ENCODE measurements around the gene C1S.
"Not testable (repeated sequence)": the region's sequence is repeated elsewhere in the genome, so short reads cannot be mapped to it uniquely, and the experiment has no call there.

The C1S gene

DNA sequence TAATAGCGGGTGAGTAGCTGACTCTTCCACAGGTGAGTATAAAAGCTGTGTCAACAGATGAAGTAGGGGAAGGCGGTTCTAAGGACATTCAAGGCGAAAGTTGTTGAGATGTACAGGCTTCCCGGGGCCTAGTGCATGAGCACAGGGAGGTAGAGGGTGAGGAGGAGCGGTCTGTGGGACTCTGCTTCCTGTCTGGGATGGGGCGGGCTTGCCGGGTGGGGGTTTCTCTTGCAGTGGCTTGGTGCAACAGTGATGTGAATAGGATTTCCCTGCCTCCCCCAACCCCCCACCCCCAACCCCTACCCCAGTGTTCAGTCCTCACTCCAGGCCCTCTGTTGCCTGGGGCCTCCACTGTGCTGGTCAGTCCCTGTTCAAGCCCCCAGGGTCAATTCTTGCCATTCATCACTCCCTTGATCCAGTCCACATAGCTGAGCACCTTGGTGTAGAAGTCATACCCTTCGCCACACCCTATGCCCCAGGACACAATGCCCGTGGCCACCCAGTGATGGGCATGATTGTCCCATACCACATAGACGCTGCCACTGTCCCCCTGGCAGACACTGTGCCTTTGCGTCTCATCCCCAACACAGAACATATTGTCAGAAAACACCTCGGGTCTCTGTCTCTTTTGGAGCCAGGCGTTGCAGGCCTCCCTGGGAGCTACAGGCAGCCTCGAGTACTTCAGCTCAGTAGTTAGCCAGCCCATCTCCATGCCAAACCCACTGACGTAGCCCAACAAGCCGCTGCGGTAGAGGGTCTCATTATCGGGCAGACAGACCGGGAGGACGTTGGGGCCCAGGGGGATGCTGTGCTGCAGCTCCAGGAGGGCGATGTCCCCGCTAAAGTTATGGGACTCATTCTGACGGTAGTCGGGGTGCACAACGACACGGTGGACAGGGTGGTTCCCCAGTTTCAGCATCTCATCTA, 35.8 kb downstream of the C1S start:
- TF ChIP-seq POLR2A (IDR thresholded peaks at IDR 0.05; ENCODE audit: low read depth, low read length), result no peak
- DNase-seq (ENCODE audit: insufficient read length, low spot score) (no peak), FAIRE-seq (no peak)

DNA sequence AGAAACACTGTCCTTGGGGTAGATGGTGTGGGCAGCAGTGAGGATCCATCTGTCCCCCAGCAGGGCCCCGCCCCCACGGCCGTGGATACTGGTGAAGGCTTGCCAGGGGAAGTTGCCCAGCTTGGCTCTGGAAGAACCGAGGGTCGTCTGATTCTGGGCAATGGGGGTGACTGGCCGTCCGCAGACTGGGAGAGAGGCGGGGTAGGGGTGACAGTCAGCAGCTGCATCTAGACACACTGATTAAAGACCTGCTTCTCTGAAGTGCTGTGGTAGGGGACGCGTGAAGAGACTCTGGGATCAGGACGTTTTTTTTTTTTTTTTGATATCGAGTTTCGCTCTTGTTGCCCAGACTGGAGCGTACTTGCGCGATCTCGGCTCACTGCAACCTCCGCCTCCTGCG, 36.5 kb downstream of the C1S start:
- FAIRE-seq (no peak), DNase-seq (ENCODE audit: insufficient read length, low spot score) (no peak)
- TF ChIP-seq POLR2A (IDR thresholded peaks at IDR 0.05; ENCODE audit: low read depth, low read length), result no peak

- FAIRE-seq (no peak), DNase-seq (ENCODE audit: insufficient read length, low spot score) (no peak)
- no peak for TF ChIP-seq POLR2A (IDR thresholded peaks at IDR 0.05; ENCODE audit: low read depth, low read length)
Measured at GRCh38 chr12:7099290-7099996, 38.9 kb downstream of the C1S start.

GRCh38 chr12:7100239-7100638, 39.7 kb downstream of the C1S start:
- DNase-seq (ENCODE audit: insufficient read length, low spot score) (no peak), FAIRE-seq (no peak)
- no peak for TF ChIP-seq POLR2A (IDR thresholded peaks at IDR 0.05; ENCODE audit: low read depth, low read length)

DNA sequence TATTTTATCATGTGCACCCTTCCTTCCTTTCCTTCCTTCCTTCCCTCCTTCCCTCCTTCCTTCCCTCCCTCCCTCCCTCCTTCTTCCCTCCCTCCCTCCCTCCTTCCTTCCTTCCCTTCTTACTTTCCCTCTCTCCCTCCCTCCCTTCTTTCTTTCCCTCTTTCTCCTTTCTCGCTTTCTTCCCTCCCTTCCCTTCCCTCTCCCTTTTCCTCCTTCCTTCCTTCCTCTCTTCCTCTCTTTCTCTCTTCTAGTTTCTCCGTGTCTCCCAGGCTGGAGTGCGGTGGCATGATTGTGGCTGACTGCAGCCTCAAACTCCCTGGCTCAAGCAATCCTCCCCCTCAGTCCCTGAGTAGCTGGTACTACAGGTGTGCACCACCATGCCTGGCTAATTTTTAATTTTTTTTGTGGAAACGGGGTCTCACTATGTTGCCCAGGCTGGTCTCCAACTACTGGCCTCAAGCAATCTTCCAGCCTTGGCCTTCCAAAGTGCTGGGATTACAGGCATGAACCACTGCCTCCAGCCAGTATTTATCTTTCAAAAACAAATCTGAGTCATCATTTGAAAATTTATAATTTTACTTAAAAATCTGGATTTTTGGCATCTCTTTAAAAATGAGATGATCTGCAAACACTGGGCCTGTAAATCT, 40.7 kb downstream of the C1S start:
- TF ChIP-seq POLR2A (IDR thresholded peaks at IDR 0.05; ENCODE audit: low read depth, low read length), result no peak
- FAIRE-seq (no peak), DNase-seq (ENCODE audit: insufficient read length, low spot score) (no peak)

- TF ChIP-seq POLR2A (IDR thresholded peaks at IDR 0.05; ENCODE audit: low read depth, low read length), result no peak
- DNase-seq (ENCODE audit: insufficient read length, low spot score), result no peak
- no peak for FAIRE-seq
Measured at GRCh38 chr12:7101694-7102131, 41.2 kb downstream of the C1S start.

- TF ChIP-seq POLR2A (IDR thresholded peaks at IDR 0.05; ENCODE audit: low read depth, low read length), result no peak
- DNase-seq (ENCODE audit: insufficient read length, low spot score) (no peak), FAIRE-seq (no peak)
Measured at GRCh38 chr12:7102582-7102981, 42.1 kb downstream of the C1S start.

GRCh38 chr12:7103837-7104584, 43.5 kb downstream of the C1S start:
- DNase-seq (ENCODE audit: insufficient read length, low spot score), result no peak
- no peak for FAIRE-seq
- no peak for TF ChIP-seq POLR2A (IDR thresholded peaks at IDR 0.05; ENCODE audit: low read depth, low read length)

DNA sequence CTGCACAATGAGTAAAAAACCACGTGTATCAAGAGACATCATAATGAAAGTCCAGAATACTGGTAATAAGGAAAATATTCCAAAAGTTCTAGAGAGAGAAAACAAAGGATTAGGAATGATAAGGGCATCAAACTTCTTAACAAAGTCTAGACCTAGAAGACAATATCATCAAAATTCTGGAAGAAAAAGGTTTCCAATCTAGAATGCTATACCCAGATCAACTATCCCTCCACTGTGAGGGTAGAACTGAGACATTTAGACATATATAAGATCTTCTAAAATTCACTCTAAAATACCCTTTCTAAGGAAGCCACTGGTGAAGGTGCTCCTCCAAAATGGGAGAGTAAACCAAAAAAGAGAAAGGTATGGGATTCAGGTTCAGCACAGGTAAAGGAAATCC, 45.6 kb downstream of the C1S start:
- FAIRE-seq (no peak), DNase-seq (ENCODE audit: insufficient read length, low spot score) (no peak)
- no peak for TF ChIP-seq POLR2A (IDR thresholded peaks at IDR 0.05; ENCODE audit: low read depth, low read length)

DNA sequence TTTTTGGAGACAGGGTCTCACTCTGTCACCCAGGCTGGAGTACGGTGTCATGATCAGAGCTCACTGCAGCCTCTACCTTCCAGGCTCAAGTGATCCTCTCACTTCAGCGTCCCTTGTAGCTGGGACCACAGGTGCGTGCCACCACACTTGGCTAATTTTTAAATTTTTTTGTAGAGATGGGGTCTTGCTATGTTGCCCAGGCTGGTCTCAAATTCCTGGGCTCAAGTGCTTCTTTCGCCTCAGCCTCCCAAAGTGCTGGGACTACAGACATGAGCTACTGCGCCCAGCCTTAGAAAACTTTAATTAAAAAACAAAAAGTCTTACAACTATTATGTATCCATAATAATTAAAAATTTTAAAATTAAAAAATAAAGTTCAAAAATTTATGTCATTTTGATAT, 46.7 kb downstream of the C1S start:
- not testable (repeated sequence) for FAIRE-seq

DNA sequence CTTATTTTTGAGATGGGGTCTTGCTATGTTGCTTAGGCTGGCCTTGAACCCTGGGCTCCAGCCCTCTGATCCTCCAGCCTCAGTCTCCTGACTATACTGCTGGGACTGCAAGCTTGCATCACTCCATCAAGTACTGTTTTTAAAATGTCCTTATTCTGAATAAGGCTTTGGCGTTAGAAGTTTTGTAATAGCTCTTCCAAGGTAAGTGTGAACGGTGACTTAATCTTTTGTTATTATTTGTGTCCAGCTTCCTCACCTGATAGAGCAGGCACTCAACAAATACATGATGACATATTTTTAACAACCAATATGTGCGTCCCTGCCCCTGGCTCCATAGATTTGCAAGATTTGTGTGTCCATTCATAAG, 47.1 kb downstream of the C1S start:
- FAIRE-seq, result no peak
- TF ChIP-seq POLR2A (IDR thresholded peaks at IDR 0.05; ENCODE audit: low read depth, low read length), result no peak
- no peak for DNase-seq (ENCODE audit: insufficient read length, low spot score)

More for the DNA sequence above, 46.7 kb downstream of the C1S start:
- not testable (repeated sequence) for DNase-seq (ENCODE audit: insufficient read length, low spot score)

GRCh38 chr12:7108003-7108795, 47.7 kb downstream of the C1S start:
- peak; percentile 60 for TF ChIP-seq POLR2A (IDR thresholded peaks at IDR 0.05; ENCODE audit: low read depth, low read length)
- DNase-seq (ENCODE audit: insufficient read length, low spot score) (peak; percentile 89), FAIRE-seq (peak; percentile 15)

All from H54 (cell line).